GM12864 (cell line): ENCODE measurements around the gene DPP7.
A peak's percentile ranks its signal among the peaks of the same experiment; 100 is the strongest.

ENCODE experiments used
- DNase-seq: peaks from one replicate; pipeline ENCODE4 v3.0.0-alpha.2; 2011; ENCODE audit warnings: low read depth
- H3K4me3 ChIP-seq: 2 replicates; pipeline ENCODE4 v1.5.1; 2011; ENCODE audit warnings: mild to moderate bottlenecking, low read depth, low read length, control low read depth
- CTCF ChIP-seq: IDR thresholded peaks from 2 replicates; pipeline ENCODE4 v1.5.1; 2011; ENCODE audit warnings: low read depth, mild to moderate bottlenecking, moderate library complexity, low read length, control low read depth, inconsistent platforms; ENCODE audit errors: missing control alignments

DPP7 gene

GRCh38 chr9:137076636-137077009 is 37.9 kb downstream of the DPP7 start:
- no peak for DNase-seq
- no peak for TF ChIP-seq CTCF
- peak overlapping the region; percentile 48 for H3K4me3 ChIP-seq

- no peak for TF ChIP-seq CTCF
- DNase-seq = no peak
- H3K4me3 ChIP-seq = no peak overlapping the region
Observed at GRCh38 chr9:137075275-137075775, 39.2 kb downstream of the DPP7 start.

- H3K4me3 ChIP-seq = no peak overlapping the region
- DNase-seq = no peak
- no peak for TF ChIP-seq CTCF
Observed at GRCh38 chr9:137074657-137075274, 39.8 kb downstream of the DPP7 start.

GRCh38 chr9:137073992-137074399 is 40.5 kb downstream of the DPP7 start:
- H3K4me3 ChIP-seq = no peak overlapping the region
- no peak for TF ChIP-seq CTCF
- no peak for DNase-seq

GRCh38 chr9:137071282-137071681 is 43.3 kb downstream of the DPP7 start:
- peak overlapping the region; percentile 77 for H3K4me3 ChIP-seq
- no peak for TF ChIP-seq CTCF
- DNase-seq = no peak

- H3K4me3 ChIP-seq = peak overlapping the region; percentile 77
- no peak for DNase-seq
- no peak for TF ChIP-seq CTCF
Observed at GRCh38 chr9:137070906-137071275, 43.6 kb downstream of the DPP7 start.
